Measurements from ENCODE around the gene PGLYRP3. TPM values are rescaled to one million over a fixed set of nuclear protein-coding genes. Genes with fewer than 3 reads are reported as not detected.

PGLYRP3 gene
- total and polyA plus RNA-seq, 9 donors, result not detected

- no peak for TF ChIP-seq EP300 (IDR thresholded peaks at IDR 0.05)
- Histone ChIP-seq H3K4me1 (ENCODE audit: insufficient read depth) (peaks cover 2% of the 10 kb centered on the region), H3K36me3 (no peaks in the 10 kb centered on the region), H3K9me3 (no peaks in the 10 kb centered on the region), H3K4me3 (peak overlapping the region; percentile 43), H3K27ac (no peak overlapping the region), H3K27me3 (no peaks in the 10 kb centered on the region)
- no peak for DNase-seq
- intact Hi-C loops (cut with DNase I), result no loop called here
- WGBS, 3 donors, result 5 to 19% (median 9%) methylated on average over 17 to 45 of the region's 45 CpGs
These were observed 52.0 kb downstream of the PGLYRP3 start for GRCh38 chr1:153260585-153261280.

GRCh38 chr1:153259387-153259786, 53.4 kb downstream of the PGLYRP3 start, which contains the start of gene LORICRIN:
LORICRIN (plus strand) TSS chr1:153259687; CDS start chr1:153260950, 1,263 bp downstream.
- no peaks in the 10 kb centered on the region for H3K27me3 ChIP-seq
- no peak for DNase-seq
- H3K4me1 ChIP-seq (ENCODE audit: insufficient read depth), result peaks cover 2% of the 10 kb centered on the region
- intact Hi-C loops (cut with DNase I), result no loop called here
- 85 to 94% (median 90%) methylated on average over 3 of the region's 3 CpGs for WGBS, 3 donors
- no peak within 1 kb of the TSS for H3K27ac ChIP-seq
- TF ChIP-seq CTCF (IDR thresholded peaks at IDR 0.05) (no peak), EP300 (IDR thresholded peaks at IDR 0.05) (no peak)
- no peaks in the 10 kb centered on the region for H3K9me3 ChIP-seq
- H3K4me3 ChIP-seq, result no peak within 1 kb of the TSS
- no peaks in the 10 kb centered on the region for H3K36me3 ChIP-seq

- intact Hi-C loops (cut with DNase I), result no loop called here
- Histone ChIP-seq H3K27ac (no peak overlapping the region), H3K4me1 (ENCODE audit: insufficient read depth) (no peaks in the 10 kb centered on the region), H3K9me3 (no peaks in the 10 kb centered on the region), H3K36me3 (no peaks in the 10 kb centered on the region), H3K4me3 (no peak overlapping the region), H3K27me3 (no peaks in the 10 kb centered on the region)
- no peak for TF ChIP-seq POLR2A (IDR thresholded peaks at IDR 0.05)
- no peak for TF ChIP-seq EP300 (IDR thresholded peaks at IDR 0.05)
- TF ChIP-seq CTCF (IDR thresholded peaks at IDR 0.05), result no peak
- DNase-seq, result no peak
- 41 to 68% (median 45%) methylated on average over 1 of the region's 1 CpG for WGBS, 3 donors
These were observed 59.1 kb downstream of the PGLYRP3 start for GRCh38 chr1:153253693-153254092.

GRCh38 chr1:153253076-153253475, 59.7 kb downstream of the PGLYRP3 start:
- H3K9me3 ChIP-seq, result no peaks in the 10 kb centered on the region
- 89 to 95% (median 91%) methylated on average over 2 of the region's 2 CpGs for WGBS, 3 donors
- no peaks in the 10 kb centered on the region for H3K4me1 ChIP-seq (ENCODE audit: insufficient read depth)
- no peak for DNase-seq
- H3K27me3 ChIP-seq, result no peaks in the 10 kb centered on the region
- no peak for TF ChIP-seq POLR2A (IDR thresholded peaks at IDR 0.05)
- no peak for TF ChIP-seq CTCF (IDR thresholded peaks at IDR 0.05)
- TF ChIP-seq EP300 (IDR thresholded peaks at IDR 0.05), result no peak
- H3K4me3 ChIP-seq, result no peak overlapping the region
- no peaks in the 10 kb centered on the region for H3K36me3 ChIP-seq
- intact Hi-C loops (cut with DNase I), result no loop called here
- no peak overlapping the region for H3K27ac ChIP-seq

- H3K9me3 ChIP-seq, result no peaks in the 10 kb centered on the region
- H3K27ac ChIP-seq, result no peak overlapping the region
- H3K27me3 ChIP-seq, result no peaks in the 10 kb centered on the region
- H3K4me3 ChIP-seq, result no peak overlapping the region
- WGBS, 3 donors, result 79 to 86% (median 85%) methylated on average over 4 of the region's 4 CpGs
- no peaks in the 10 kb centered on the region for H3K36me3 ChIP-seq
- H3K4me1 ChIP-seq (ENCODE audit: insufficient read depth), result no peaks in the 10 kb centered on the region
- TF ChIP-seq EP300 (IDR thresholded peaks at IDR 0.05) (no peak), POLR2A (IDR thresholded peaks at IDR 0.05) (no peak), CTCF (IDR thresholded peaks at IDR 0.05) (no peak)
- intact Hi-C loops (cut with DNase I), result no loop called here
- no peak for DNase-seq
These were observed 60.8 kb downstream of the PGLYRP3 start for GRCh38 chr1:153251988-153252387.

All from ovary (tissue), 9 donors.